OCI-LY7 (cell line): ENCODE results near the gene PRKCI. TPM values are rescaled to one million over a fixed set of nuclear protein-coding genes. Genes with fewer than 3 reads are reported as not detected.
"Not testable (repeated sequence)": the region's sequence is repeated elsewhere in the genome, so short reads cannot be mapped to it uniquely, and the experiment has no call there.

Experiments
- BruUV-seq: library from RNA; stranded (reverse); fragments of 400-500 nt; replicated peaks from 2 replicates; lab custom pipeline; 2021; lab: Mats Ljungman, UMichigan
- CTCF ChIA-PET: fragments of 300-600 bp; sonication (Branson Sonifier 250); formaldehyde crosslinking; loops from one replicate; lab custom pipeline; 2022; ENCODE audit warnings: antibody characterized with exemption; ENCODE audit not compliant: unreplicated experiment; lab: Charles Lee
- POLR2A ChIA-PET: fragments of 300-600 bp; sonication (Branson Sonifier 250); formaldehyde crosslinking; loops from one replicate; lab custom pipeline; 2022; ENCODE audit warnings: antibody characterized with exemption; lab: Charles Lee
- DNase-seq: peaks from one replicate; pipeline ENCODE4 v3.0.0-alpha.2; 2015; ENCODE audit warnings: low spot score
- H2AFZ ChIP-seq: fragments of 200-600 bp; sonication (generic), shearing (Covaris generic); 2 replicates; pipeline ENCODE4 v1.6.1; 2014; ENCODE audit warnings: mild to moderate bottlenecking, antibody characterized with exemption, low read length, moderate library complexity
- H3K27ac ChIP-seq: fragments of 200-600 bp; sonication (generic); 2 replicates; pipeline ENCODE4 v1.5.1; 2014; ENCODE audit warnings: mixed run types, low read depth, mild to moderate bottlenecking, moderate library complexity, low read length, inconsistent platforms; ENCODE audit not compliant: poor library complexity, severe bottlenecking
- H3K36me3 ChIP-seq: fragments of 200-600 bp; sonication (generic); 2 replicates; pipeline ENCODE4 v1.6.1; 2014; ENCODE audit warnings: mild to moderate bottlenecking, antibody characterized with exemption, low read length, moderate library complexity, mixed read lengths; ENCODE audit not compliant: insufficient read depth
- H3K4me1 ChIP-seq: fragments of 200-600 bp; sonication (generic); 2 replicates; pipeline ENCODE4 v1.5.1; 2014; ENCODE audit warnings: mild to moderate bottlenecking, low read length; ENCODE audit not compliant: insufficient read depth, poor library complexity, severe bottlenecking
- H3K4me2 ChIP-seq: fragments of 200-600 bp; sonication (generic); 2 replicates; pipeline ENCODE4 v1.6.1; 2014; ENCODE audit warnings: mild to moderate bottlenecking, low read length
- H3K4me3 ChIP-seq: fragments of 200-600 bp; sonication (generic); 2 replicates; pipeline ENCODE4 v1.5.1; 2014; ENCODE audit warnings: mild to moderate bottlenecking, low read depth, low read length; ENCODE audit not compliant: poor library complexity, severe bottlenecking
- H3K79me2 ChIP-seq: fragments of 200-600 bp; sonication (generic); 2 replicates; pipeline ENCODE4 v1.6.1; 2016; ENCODE audit warnings: low read depth, mild to moderate bottlenecking, low read length, moderate library complexity, mixed read lengths; ENCODE audit not compliant: insufficient read depth
- H3K9me2 ChIP-seq: fragments of 200-600 bp; sonication (generic); 2 replicates; pipeline ENCODE4 v1.6.1; 2016; ENCODE audit warnings: mild to moderate bottlenecking, low read length, mixed read lengths; ENCODE audit not compliant: insufficient read depth
- H3K9me3 ChIP-seq: fragments of 200-600 bp; sonication (generic); 2 replicates; pipeline ENCODE4 v1.6.1; 2014; ENCODE audit warnings: mild to moderate bottlenecking, mixed run types, low read length, mixed read lengths
- H4K20me1 ChIP-seq: fragments of 200-600 bp; sonication (generic); 2 replicates; pipeline ENCODE4 v1.6.1; 2014; ENCODE audit warnings: mild to moderate bottlenecking, antibody characterized with exemption, low read length, moderate library complexity, mixed read lengths; ENCODE audit not compliant: insufficient read depth
- EZH2phosphoT487 ChIP-seq: fragments of 200-600 bp; sonication (generic); IDR thresholded peaks from 2 replicates; pipeline ENCODE4 v1.6.1; 2018; ENCODE audit warnings: low read depth, borderline replicate concordance, mild to moderate bottlenecking, mixed run types, antibody characterized with exemption, low read length, moderate library complexity, mixed read lengths
- intact Hi-C: fragments of 100-400 bp; cut with micrococcal nuclease; formaldehyde crosslinking; loops from one replicate; pipeline ENCODE4 v1.10.0; 2022; ENCODE audit not compliant: unreplicated experiment
- total RNA-seq, 2 experiments: library from RNA; depleted of rRNA in 1 of 2; stranded (reverse); fragments of >200 nt in 1 of 2; shearing (Covaris generic) in 1 of 2; gene quantifications; 2 replicates each; pipeline ENCODE4 v1.2.3, GENCODE V29; 2014 to 2022
- TF ChIP-seq, protein P1 (sequence below): fragments of 200-600 bp; sonication (generic); conservative IDR thresholded peaks from 2 replicates; pipeline ENCODE4 v1.5.1; 2014; ENCODE audit warnings: mild to moderate bottlenecking, antibody characterized with exemption, low read length, moderate library complexity, mixed read lengths

Gene PRKCI
- total RNA-seq, 2 experiments from 2014 or later = 27.6 to 36.2 TPM

- Histone ChIP-seq H3K9me2 (no peaks in the 10 kb centered on the region), H3K27ac (no peak overlapping the region), H3K4me1 (no peaks in the 10 kb centered on the region), H3K4me3 (no peak overlapping the region), H3K36me3 (no peaks in the 10 kb centered on the region; the same call in 1 of the 2 replicates), H4K20me1 (no peaks in the 10 kb centered on the region), H3K9me3 (peaks cover 38% of the 10 kb centered on the region), H3K79me2 (no peaks in the 10 kb centered on the region), H3K4me2 (no peak overlapping the region), H2AFZ (no peak overlapping the region)
- intact Hi-C loops = no loop called here
- TF ChIP-seq EZH2phosphoT487 = no peak
- TF ChIP-seq, protein P1, sequence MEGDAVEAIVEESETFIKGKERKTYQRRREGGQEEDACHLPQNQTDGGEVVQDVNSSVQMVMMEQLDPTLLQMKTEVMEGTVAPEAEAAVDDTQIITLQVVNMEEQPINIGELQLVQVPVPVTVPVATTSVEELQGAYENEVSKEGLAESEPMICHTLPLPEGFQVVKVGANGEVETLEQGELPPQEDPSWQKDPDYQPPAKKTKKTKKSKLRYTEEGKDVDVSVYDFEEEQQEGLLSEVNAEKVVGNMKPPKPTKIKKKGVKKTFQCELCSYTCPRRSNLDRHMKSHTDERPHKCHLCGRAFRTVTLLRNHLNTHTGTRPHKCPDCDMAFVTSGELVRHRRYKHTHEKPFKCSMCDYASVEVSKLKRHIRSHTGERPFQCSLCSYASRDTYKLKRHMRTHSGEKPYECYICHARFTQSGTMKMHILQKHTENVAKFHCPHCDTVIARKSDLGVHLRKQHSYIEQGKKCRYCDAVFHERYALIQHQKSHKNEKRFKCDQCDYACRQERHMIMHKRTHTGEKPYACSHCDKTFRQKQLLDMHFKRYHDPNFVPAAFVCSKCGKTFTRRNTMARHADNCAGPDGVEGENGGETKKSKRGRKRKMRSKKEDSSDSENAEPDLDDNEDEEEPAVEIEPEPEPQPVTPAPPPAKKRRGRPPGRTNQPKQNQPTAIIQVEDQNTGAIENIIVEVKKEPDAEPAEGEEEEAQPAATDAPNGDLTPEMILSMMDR = no peak
- POLR2A ChIA-PET = interaction anchor here (0.7 kb wide), 4 partner anchors 14 to 1472 kb away, joined by 4 to 5 read pairs (median 5); no protein-coding TSS in a partner anchor
- CTCF ChIA-PET = no interaction called here
- no peak for DNase-seq
- BruUV-seq = no TSS peak
These were observed 116.6 kb downstream of the PRKCI start for GRCh38 chr3:170338690-170339340.

DNA sequence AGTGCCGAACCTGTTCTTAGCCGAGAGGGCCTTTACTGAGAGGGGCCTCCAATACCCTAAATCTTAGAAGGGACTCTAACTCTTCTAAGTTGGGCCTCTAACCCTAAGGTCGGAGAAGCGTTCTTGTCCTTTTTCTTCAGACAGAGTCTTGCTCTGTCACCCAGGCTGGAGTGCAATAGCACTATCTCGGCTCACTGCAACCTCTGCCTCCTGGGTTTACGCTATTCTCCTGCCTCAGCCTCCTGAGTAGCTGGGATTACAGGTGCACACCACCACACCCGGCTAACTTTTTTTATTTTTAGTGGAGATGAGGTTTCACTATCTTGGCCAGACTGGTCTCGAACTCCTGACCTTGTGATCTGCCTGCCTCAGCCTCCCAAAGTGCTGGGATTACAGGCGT lies 120.0 kb downstream of the PRKCI start:
- H3K4me3 ChIP-seq, H3K79me2 ChIP-seq, H2AFZ ChIP-seq, H3K4me1 ChIP-seq, H3K27ac ChIP-seq, H4K20me1 ChIP-seq, CTCF ChIA-PET, POLR2A ChIA-PET, DNase-seq, BruUV-seq, H3K36me3 ChIP-seq, intact Hi-C loops, H3K9me2 ChIP-seq, H3K4me2 ChIP-seq: not testable (repeated sequence)
- H3K9me3 ChIP-seq = peaks cover 34% of the 10 kb centered on the region

- H3K36me3 ChIP-seq, CTCF ChIA-PET, H2AFZ ChIP-seq, intact Hi-C loops, BruUV-seq, H4K20me1 ChIP-seq, H3K27ac ChIP-seq, H3K79me2 ChIP-seq, H3K4me1 ChIP-seq, H3K4me2 ChIP-seq, H3K9me2 ChIP-seq, H3K4me3 ChIP-seq, DNase-seq: not testable (repeated sequence)
- POLR2A ChIA-PET = interaction anchor here (0.7 kb wide), 1 partner anchor 110 kb away, joined by 3 read pairs; no protein-coding TSS in a partner anchor
- peaks cover 18% of the 10 kb centered on the region for H3K9me3 ChIP-seq
These were observed 121.6 kb downstream of the PRKCI start for GRCh38 chr3:170343859-170344258.
